Loucy (cell line): Measurements from ENCODE around the gene PLBD1.

Experiments used
- H2AFZ ChIP-seq: fragments of 200-600 bp; sonication (generic); 2 replicates; pipeline ENCODE4 v1.6.0; 2016; ENCODE audit warnings: antibody characterized with exemption, mild to moderate bottlenecking, low read length, moderate library complexity
- H3F3A ChIP-seq: fragments of 200-600 bp; 2 replicates; pipeline ENCODE4 v1.6.0; 2016; ENCODE audit warnings: antibody characterized with exemption, low read depth, mild to moderate bottlenecking
- H3K27me3 ChIP-seq: fragments of 200-600 bp; sonication (generic); 2 replicates; pipeline ENCODE4 v1.6.1; 2014; ENCODE audit warnings: low read length, mild to moderate bottlenecking; ENCODE audit not compliant: insufficient read depth, poor library complexity, severe bottlenecking
- H3K36me3 ChIP-seq: fragments of 200-600 bp; sonication (generic); 2 replicates; pipeline ENCODE4 v1.6.1; 2016; ENCODE audit warnings: low read length; ENCODE audit not compliant: insufficient read depth
- H3K4me1 ChIP-seq: fragments of 200-600 bp; sonication (generic); 2 replicates; pipeline ENCODE4 v1.5.1; 2014; ENCODE audit warnings: low read length, mild to moderate bottlenecking; ENCODE audit not compliant: insufficient read depth, poor library complexity, severe bottlenecking
- H3K4me2 ChIP-seq: fragments of 200-600 bp; sonication (generic); 2 replicates; pipeline ENCODE4 v1.6.0; 2014; ENCODE audit warnings: antibody characterized with exemption, low read length, low read depth, mild to moderate bottlenecking; ENCODE audit not compliant: poor library complexity, severe bottlenecking
- H3K4me3 ChIP-seq: fragments of 200-600 bp; sonication (generic); 2 replicates; pipeline ENCODE4 v1.5.1; 2014; ENCODE audit warnings: low read length, mild to moderate bottlenecking, mixed read lengths; ENCODE audit not compliant: poor library complexity, severe bottlenecking
- H3K79me2 ChIP-seq: fragments of 200-600 bp; sonication (generic); 2 replicates; pipeline ENCODE4 v1.6.1; 2014; ENCODE audit warnings: low read length; ENCODE audit not compliant: insufficient read depth
- H3K9ac ChIP-seq: fragments of 200-600 bp; sonication (generic); 2 replicates; pipeline ENCODE4 v1.6.0; 2014; ENCODE audit warnings: mild to moderate bottlenecking, low read depth, low read length, moderate library complexity; ENCODE audit not compliant: poor library complexity, severe bottlenecking
- H3K9me2 ChIP-seq: fragments of 200-600 bp; sonication (generic); replicated peaks from 2 replicates; pipeline ENCODE4 v1.6.1; 2016; ENCODE audit warnings: low read depth, low read length, mixed read lengths
- H3K9me3 ChIP-seq: fragments of 200-600 bp; sonication (generic); 2 replicates; pipeline ENCODE4 v1.6.1; 2014; ENCODE audit warnings: mild to moderate bottlenecking, antibody characterized with exemption, low read length, low read depth; ENCODE audit not compliant: insufficient read depth
- H4K20me1 ChIP-seq: fragments of 200-600 bp; sonication (generic); 2 replicates; pipeline ENCODE4 v1.6.0; 2014; ENCODE audit warnings: antibody characterized with exemption, low read length, mild to moderate bottlenecking; ENCODE audit not compliant: insufficient read depth, poor library complexity, severe bottlenecking
- CTCF ChIP-seq: fragments of 200-600 bp; sonication (generic); conservative IDR thresholded peaks from 2 replicates; pipeline ENCODE4 v1.5.1; 2014; ENCODE audit warnings: mild to moderate bottlenecking, antibody characterized with exemption, low read length
- EZH2phosphoT487 ChIP-seq: fragments of 200-600 bp; IDR thresholded peaks from 2 replicates; pipeline ENCODE4 v1.6.1; 2018; ENCODE audit warnings: antibody characterized with exemption, mild to moderate bottlenecking, moderate library complexity, borderline replicate concordance

The PLBD1 gene

GRCh38 chr12:14561677-14562238 is 5.9 kb downstream of the PLBD1 start:
- Histone ChIP-seq H3K4me3 (no peak overlapping the region), H3K36me3 (no peaks in the 10 kb centered on the region), H4K20me1 (no peaks in the 10 kb centered on the region), H3K4me1 (no peaks in the 10 kb centered on the region), H3K9me3 (no peaks in the 10 kb centered on the region), H2AFZ (no peak overlapping the region), H3F3A (no peaks in the 10 kb centered on the region), H3K4me2 (no peak overlapping the region), H3K27me3 (no peaks in the 10 kb centered on the region), H3K9ac (no peak overlapping the region), H3K9me2 (no peaks in the 10 kb centered on the region), H3K79me2 (no peaks in the 10 kb centered on the region)
- TF ChIP-seq EZH2phosphoT487: no peak
- no peak for TF ChIP-seq CTCF

- Histone ChIP-seq H3K79me2 (no peaks in the 10 kb centered on the region), H4K20me1 (no peaks in the 10 kb centered on the region), H3K27me3 (no peaks in the 10 kb centered on the region), H3K4me3 (no peak overlapping the region), H3K4me1 (no peaks in the 10 kb centered on the region), H3K9me3 (no peaks in the 10 kb centered on the region), H3F3A (no peaks in the 10 kb centered on the region), H3K9me2 (no peaks in the 10 kb centered on the region), H3K36me3 (no peaks in the 10 kb centered on the region), H2AFZ (no peak overlapping the region), H3K4me2 (no peak overlapping the region), H3K9ac (no peak overlapping the region)
- TF ChIP-seq CTCF (no peak), EZH2phosphoT487 (no peak)
These were observed 6.6 kb downstream of the PLBD1 start for GRCh38 chr12:14560904-14561574.

GRCh38 chr12:14558473-14558959 is 9.2 kb downstream of the PLBD1 start:
- Histone ChIP-seq H3K36me3 (no peaks in the 10 kb centered on the region), H3K27me3 (no peaks in the 10 kb centered on the region), H2AFZ (no peak overlapping the region), H3K79me2 (no peaks in the 10 kb centered on the region), H3F3A (no peaks in the 10 kb centered on the region), H3K4me3 (no peak overlapping the region), H3K9me3 (no peaks in the 10 kb centered on the region), H3K4me2 (no peak overlapping the region), H4K20me1 (no peaks in the 10 kb centered on the region), H3K4me1 (no peaks in the 10 kb centered on the region), H3K9me2 (no peaks in the 10 kb centered on the region), H3K9ac (no peak overlapping the region)
- TF ChIP-seq CTCF (no peak), EZH2phosphoT487 (no peak)
